Mammary epithelial cell (primary cell): ENCODE measurements around the gene SMC1B.

Experiments
- EZH2 ChIP-seq: IDR thresholded peaks from 2 replicates; pipeline ENCODE4 v1.6.1; 2012; ENCODE audit warnings: low read length, inconsistent platforms, borderline replicate concordance
- TF ChIP-seq, protein P1 (sequence below), 2 donors: IDR thresholded peaks in 1 of 2; conservative IDR thresholded peaks in 1 of 2; 2 replicates each; pipeline ENCODE4 v1.5.1; 2011 to 2012; ENCODE audit warnings: inconsistent platforms in 2 of 2, low read length in 2 of 2, mild to moderate bottlenecking in 2 of 2, control low read depth in 1 of 2, low read depth in 1 of 2; ENCODE audit not compliant: insufficient read depth in 1 of 2; ENCODE audit errors: extremely low read depth in 1 of 2

- TF ChIP-seq, protein P1, sequence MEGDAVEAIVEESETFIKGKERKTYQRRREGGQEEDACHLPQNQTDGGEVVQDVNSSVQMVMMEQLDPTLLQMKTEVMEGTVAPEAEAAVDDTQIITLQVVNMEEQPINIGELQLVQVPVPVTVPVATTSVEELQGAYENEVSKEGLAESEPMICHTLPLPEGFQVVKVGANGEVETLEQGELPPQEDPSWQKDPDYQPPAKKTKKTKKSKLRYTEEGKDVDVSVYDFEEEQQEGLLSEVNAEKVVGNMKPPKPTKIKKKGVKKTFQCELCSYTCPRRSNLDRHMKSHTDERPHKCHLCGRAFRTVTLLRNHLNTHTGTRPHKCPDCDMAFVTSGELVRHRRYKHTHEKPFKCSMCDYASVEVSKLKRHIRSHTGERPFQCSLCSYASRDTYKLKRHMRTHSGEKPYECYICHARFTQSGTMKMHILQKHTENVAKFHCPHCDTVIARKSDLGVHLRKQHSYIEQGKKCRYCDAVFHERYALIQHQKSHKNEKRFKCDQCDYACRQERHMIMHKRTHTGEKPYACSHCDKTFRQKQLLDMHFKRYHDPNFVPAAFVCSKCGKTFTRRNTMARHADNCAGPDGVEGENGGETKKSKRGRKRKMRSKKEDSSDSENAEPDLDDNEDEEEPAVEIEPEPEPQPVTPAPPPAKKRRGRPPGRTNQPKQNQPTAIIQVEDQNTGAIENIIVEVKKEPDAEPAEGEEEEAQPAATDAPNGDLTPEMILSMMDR (conservative IDR thresholded peaks at IDR 0.05 in 1 of 2, IDR thresholded peaks at IDR 0.05 in 1 of 2; ENCODE audit: extremely low read depth in 1 of 2, insufficient read depth in 1 of 2, low read depth in 1 of 2, low read length in 2 of 2): peak; percentile 44 to 65
- no peak for TF ChIP-seq EZH2
Observed at GRCh38 chr22:45317551-45318167, 95.7 kb downstream of the SMC1B start.
